ENCODE measurements around the gene SAT1. TPM values are rescaled to one million over a fixed set of nuclear protein-coding genes. Genes with fewer than 3 reads are reported as not detected.

SAT1 gene
- total RNA-seq, 4 donors from 2014 or later, result 557 to 1,009 (median 639) TPM

DNA sequence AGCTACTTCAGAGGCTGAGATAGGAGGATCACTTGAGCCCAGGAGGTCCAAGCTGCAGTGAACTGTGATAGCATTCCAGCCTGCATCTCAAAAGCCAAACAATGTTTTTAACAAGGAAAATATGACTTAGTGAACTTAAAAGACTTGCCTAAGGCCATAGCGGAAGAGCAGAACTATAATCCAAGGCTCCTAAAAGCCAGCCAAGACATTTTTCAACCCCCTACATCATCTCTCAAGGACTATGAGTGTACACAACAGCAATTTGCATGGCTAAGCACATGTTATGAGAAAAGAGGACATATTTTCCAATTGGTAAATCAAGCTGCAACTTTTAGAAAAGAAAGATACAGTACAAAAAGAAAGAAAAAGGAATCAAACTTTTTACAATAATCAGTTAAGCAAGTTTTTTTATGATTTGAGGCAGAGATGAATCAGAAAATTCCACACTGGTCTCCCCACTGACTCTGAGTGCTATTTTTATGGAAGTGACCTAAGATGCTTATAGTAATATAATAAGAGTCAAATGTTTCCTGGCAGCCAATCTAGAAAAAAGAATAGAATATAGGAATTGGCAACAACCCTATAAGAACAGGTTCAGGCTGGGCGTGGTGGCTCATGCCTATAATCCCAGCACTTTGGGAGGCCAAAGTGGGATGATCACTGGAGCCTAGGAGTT is 30.1 kb upstream of the SAT1 start:
- Histone ChIP-seq H3K4me1 (no peaks in the 10 kb centered on the region), H3K4me3 (no peak overlapping the region), H3K27me3 (no peaks in the 10 kb centered on the region), H3K27ac (peak overlapping the region in 2 of 4 donors; percentile 11 to 17), H3K36me3 (no peaks in the 10 kb centered on the region), H3K9me3 (no peaks in the 10 kb centered on the region)
- no peak for DNase-seq (ENCODE audit: low spot score in 2 of 2)
- 42 to 61% methylated on average over 2 of the region's 2 CpGs for WGBS, 2 donors
- TF ChIP-seq POLR2A (IDR thresholded peaks at IDR 0.05) (no peak), EP300 (IDR thresholded peaks at IDR 0.05) (no peak)
- TF ChIP-seq, protein P1, sequence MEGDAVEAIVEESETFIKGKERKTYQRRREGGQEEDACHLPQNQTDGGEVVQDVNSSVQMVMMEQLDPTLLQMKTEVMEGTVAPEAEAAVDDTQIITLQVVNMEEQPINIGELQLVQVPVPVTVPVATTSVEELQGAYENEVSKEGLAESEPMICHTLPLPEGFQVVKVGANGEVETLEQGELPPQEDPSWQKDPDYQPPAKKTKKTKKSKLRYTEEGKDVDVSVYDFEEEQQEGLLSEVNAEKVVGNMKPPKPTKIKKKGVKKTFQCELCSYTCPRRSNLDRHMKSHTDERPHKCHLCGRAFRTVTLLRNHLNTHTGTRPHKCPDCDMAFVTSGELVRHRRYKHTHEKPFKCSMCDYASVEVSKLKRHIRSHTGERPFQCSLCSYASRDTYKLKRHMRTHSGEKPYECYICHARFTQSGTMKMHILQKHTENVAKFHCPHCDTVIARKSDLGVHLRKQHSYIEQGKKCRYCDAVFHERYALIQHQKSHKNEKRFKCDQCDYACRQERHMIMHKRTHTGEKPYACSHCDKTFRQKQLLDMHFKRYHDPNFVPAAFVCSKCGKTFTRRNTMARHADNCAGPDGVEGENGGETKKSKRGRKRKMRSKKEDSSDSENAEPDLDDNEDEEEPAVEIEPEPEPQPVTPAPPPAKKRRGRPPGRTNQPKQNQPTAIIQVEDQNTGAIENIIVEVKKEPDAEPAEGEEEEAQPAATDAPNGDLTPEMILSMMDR (IDR thresholded peaks at IDR 0.05), result no peak

DNA sequence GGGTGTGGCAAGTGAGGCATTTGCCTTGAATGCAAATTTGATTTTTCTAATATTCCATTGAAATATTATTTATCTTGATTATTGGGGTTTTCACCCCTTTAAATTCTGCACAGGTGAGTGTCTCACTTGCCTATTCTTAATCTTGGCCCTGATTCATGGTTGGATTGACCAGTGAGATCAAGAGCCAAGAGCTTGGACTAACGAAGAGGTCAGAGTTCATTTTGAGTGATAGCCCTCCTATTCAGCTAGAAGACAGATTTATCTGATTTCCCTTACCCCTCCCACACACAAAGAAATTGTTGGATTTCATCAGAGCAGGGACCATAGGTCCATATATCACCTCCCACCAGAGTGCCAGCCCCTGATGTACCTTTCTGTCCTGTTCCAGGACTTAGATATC is 28.3 kb upstream of the SAT1 start:
- Histone ChIP-seq H3K4me3 (no peak overlapping the region), H3K36me3 (no peaks in the 10 kb centered on the region), H3K27ac (no peak overlapping the region), H3K4me1 (no peaks in the 10 kb centered on the region), H3K9me3 (no peaks in the 10 kb centered on the region), H3K27me3 (no peaks in the 10 kb centered on the region)
- 64 to 73% methylated on average over 1 of the region's 1 CpG for WGBS, 2 donors
- TF ChIP-seq, protein P1 (IDR thresholded peaks at IDR 0.05), result no peak
- TF ChIP-seq EP300 (IDR thresholded peaks at IDR 0.05) (no peak), POLR2A (IDR thresholded peaks at IDR 0.05) (no peak)
- no peak for DNase-seq (ENCODE audit: low spot score in 2 of 2)

DNA sequence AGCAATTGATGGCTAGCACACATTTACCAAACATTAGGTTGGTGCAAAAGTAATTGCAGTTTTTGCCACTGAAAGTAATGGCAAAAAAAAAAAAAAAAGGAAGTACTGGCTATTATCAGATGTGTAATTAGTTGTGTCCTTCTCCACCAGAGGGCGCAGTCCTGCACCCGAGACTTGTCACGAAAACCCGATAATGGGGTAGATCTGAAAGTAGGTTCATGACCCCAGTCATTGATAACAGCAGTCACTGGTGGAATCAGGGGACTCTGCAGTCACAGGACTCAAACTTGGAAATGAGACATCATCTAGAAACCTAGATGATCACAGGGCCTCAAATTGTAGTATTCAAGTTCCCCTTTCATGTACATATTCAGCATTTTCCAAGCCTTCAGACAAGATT is 26.8 kb upstream of the SAT1 start:
- H3K27ac ChIP-seq, result no peak overlapping the region
- no peaks in the 10 kb centered on the region for H3K4me1 ChIP-seq
- H3K9me3 ChIP-seq, result no peaks in the 10 kb centered on the region
- WGBS, 2 donors, result 3 to 6% methylated on average over 4 of the region's 4 CpGs
- no peaks in the 10 kb centered on the region for H3K27me3 ChIP-seq
- no peak overlapping the region for H3K4me3 ChIP-seq
- TF ChIP-seq, protein P1 (IDR thresholded peaks at IDR 0.05), result peak in 4 of 5 experiments; percentile 13 to 39 (median 38)
- TF ChIP-seq EP300 (IDR thresholded peaks at IDR 0.05), result no peak
- DNase-seq (ENCODE audit: low spot score in 2 of 2), result peak; percentile 15 to 63
- H3K36me3 ChIP-seq, result no peaks in the 10 kb centered on the region

DNA sequence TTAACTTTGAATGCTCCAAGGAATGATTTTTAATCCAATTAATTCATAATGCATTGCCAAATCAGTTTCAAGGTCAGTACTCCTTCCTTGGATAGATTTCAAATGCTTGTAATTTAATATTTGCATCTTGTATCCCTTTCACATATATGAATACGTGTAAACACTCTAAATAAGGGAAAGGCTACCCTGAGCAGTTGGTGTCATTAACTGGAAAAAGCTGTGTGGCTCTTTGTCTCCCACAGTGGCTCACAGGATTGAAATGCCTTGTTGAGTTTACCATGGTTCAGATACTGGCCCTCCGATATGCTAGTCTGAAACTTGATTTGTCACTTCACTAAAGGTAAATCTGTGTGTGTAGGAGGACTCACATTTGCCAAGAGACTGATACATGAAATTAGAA is 23.2 kb upstream of the SAT1 start:
- Histone ChIP-seq H3K27me3 (no peaks in the 10 kb centered on the region), H3K36me3 (no peaks in the 10 kb centered on the region), H3K4me3 (no peak overlapping the region), H3K9me3 (no peaks in the 10 kb centered on the region), H3K4me1 (no peaks in the 10 kb centered on the region), H3K27ac (no peak overlapping the region)
- TF ChIP-seq, protein P1 (IDR thresholded peaks at IDR 0.05), result no peak
- TF ChIP-seq POLR2A (IDR thresholded peaks at IDR 0.05), result no peak
- TF ChIP-seq EP300 (IDR thresholded peaks at IDR 0.05), result no peak
- DNase-seq (ENCODE audit: low spot score in 2 of 2), result no peak
- 72 to 74% methylated on average over 2 of the region's 2 CpGs for WGBS, 2 donors

DNA sequence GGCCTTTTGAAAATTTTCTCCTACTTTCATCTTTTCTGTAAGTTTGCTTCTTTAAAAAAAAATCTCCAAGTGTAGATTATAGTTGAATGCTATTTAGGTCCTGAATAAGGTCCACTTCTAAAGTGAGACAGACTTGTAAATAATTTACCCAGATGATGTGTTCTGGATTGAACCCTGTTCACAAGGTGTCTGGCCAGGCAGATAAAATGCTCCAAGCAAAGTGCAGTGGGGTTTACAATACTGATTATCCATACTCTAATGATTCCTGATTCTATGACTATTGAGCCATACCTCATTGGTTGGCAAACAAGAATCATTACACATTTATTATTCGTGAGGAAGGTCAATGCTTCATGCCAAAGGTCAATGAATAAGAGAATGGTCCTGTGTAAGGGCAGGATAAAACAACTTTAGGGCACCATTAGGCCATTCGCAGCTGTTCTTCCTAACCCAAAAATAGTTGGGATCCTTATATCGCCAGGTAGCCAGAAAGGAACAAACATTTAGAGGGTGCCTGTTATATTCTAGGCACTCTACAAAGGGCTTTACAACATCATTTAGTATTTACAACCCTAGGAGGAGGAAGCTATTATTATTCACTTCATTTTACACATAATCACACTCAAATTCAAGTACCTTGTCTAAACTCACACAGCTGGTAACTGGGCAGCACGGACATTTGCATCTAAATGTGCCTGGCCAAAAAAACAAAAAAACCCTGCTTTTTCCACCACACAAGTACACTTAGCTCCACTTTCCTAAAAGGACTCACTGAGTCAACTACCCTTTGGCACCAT is 18.6 kb upstream of the SAT1 start:
- WGBS, 2 donors, result 31 to 59% methylated on average over 3 to 4 of the region's 4 CpGs
- Histone ChIP-seq H3K36me3 (no peaks in the 10 kb centered on the region), H3K27ac (no peak overlapping the region), H3K27me3 (no peaks in the 10 kb centered on the region), H3K9me3 (no peaks in the 10 kb centered on the region), H3K4me1 (no peaks in the 10 kb centered on the region), H3K4me3 (no peak overlapping the region)
- DNase-seq (ENCODE audit: low spot score in 2 of 2), result no peak
- TF ChIP-seq EP300 (IDR thresholded peaks at IDR 0.05), result no peak
- TF ChIP-seq POLR2A (IDR thresholded peaks at IDR 0.05), result no peak
- TF ChIP-seq, protein P1 (IDR thresholded peaks at IDR 0.05), result no peak

Data from tibial nerve (tissue), 4 donors.